HG02870 (cell line): ENCODE measurements around the gene ABCC3.

Source experiments
- ATAC-seq: cut with Tn5 transposase; IDR thresholded peaks from one replicate; pipeline ENCODE4 v1.9.1; 2021; ENCODE audit warnings: mild to moderate bottlenecking, moderate library complexity; ENCODE audit not compliant: unreplicated experiment

ABCC3 gene

DNA sequence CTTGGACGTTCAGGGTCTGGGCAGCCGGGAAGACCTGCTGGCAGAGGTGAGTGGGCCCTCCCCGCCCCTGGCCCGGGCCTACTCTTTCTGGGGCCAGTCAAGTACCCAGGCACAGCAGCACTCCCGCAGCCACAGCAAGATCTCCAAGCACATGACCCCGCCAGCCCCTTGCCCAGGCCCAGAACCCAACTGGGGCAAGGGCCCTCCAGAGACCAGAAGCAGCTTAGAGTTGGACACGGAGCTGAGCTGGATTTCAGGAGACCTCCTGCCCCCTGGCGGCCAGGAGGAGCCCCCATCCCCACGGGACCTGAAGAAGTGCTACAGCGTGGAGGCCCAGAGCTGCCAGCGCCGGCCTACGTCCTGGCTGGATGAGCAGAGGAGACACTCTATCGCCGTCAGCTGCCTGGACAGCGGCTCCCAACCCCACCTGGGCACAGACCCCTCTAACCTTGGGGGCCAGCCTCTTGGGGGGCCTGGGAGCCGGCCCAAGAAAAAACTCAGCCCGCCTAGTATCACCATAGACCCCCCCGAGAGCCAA is 8.6 kb upstream of the ABCC3 start:
- no peak for ATAC-seq

DNA sequence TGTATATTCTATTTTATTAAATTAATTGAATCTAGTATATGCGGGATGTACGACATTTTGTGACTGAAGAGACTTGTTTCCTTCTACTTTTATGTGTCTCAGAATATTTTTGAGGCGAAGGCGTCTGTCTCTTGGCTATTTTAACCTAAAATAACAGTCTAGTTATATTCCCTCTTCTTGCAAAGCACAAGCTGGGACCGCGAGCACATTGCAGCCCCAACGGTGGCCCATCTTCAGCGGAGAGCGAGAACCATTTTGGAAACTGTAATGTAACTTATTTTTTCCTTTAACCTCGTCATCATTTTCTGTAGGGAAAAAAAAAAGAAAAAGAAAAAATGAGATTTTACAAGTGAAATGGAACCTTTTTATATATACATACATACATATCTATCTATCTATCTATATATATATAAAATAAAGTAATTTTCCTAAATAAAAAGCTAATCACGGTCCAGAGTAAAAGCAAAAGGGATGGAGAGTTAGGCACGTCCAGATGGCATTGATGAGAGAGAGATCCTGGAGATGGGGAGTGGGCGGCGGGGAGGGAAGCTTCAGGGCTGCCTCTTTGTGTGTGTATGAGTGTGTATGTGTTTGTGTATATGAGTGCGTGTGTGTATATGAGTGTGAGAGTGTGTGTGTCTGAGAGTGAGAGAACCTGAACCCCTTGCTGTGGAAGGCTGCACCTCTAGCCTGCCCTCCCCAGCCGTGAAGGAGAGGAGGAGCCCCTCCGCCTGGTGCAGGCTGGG is 7.5 kb upstream of the ABCC3 start:
- no peak for ATAC-seq

DNA sequence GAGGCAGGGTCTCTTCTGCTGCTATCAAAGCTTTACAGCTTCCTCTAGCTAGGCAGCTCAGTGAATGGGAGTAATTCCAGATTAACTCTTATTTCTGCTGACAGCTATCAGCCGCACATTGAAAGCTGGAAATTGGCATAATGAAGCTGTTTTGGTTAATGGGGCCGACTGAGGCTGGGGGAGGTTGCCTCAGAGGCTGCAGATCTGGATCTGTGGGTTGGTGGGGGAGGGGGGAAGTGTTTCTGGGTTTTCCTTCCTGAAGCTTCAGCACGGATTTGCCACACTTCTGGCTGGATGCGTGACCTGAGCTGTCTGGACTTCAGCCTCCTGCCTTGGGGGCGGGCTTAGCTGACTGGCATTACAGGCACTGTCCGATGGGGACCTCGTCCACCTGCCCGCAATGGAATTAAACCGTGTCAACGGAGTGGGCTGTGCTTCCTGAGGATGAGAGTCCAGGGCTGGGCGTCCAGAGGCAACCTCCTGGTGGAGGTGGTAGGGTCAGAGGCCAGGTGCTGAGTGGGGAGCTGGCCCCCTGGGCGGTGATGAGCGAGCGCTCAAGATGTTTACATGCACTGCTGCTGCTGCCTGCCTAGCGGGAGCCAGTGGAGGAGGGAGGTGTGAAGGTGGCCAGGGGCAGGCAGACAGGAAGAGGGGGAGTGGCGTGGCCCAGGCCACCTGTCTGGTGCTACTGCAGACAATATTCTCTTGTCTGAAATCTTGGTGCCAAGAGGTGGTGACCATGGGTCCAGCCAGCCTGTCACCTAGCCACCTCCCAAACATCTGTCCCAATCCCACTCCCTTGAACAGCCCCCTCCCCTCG is 6.7 kb upstream of the ABCC3 start:
- ATAC-seq: no peak

DNA sequence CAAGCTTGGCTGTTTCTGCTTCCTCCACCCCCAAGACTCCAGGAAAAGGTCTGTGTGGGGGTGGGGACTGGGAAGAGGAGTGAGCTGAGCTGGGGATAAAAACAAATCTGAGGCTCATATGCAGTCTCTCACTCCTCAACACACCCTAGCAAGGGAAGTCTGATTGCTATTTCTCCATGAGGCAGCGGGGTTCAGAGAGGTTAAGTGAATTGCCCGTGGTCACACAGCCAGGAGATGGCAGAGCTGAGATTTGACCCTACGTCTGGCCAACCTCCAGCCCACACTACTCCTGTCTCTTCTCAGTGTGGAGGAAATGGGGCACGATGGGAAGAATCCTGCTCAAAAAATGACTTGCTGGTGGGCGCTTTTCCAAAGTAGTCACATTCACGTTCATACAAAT is 4.8 kb upstream of the ABCC3 start:
- ATAC-seq: no peak

DNA sequence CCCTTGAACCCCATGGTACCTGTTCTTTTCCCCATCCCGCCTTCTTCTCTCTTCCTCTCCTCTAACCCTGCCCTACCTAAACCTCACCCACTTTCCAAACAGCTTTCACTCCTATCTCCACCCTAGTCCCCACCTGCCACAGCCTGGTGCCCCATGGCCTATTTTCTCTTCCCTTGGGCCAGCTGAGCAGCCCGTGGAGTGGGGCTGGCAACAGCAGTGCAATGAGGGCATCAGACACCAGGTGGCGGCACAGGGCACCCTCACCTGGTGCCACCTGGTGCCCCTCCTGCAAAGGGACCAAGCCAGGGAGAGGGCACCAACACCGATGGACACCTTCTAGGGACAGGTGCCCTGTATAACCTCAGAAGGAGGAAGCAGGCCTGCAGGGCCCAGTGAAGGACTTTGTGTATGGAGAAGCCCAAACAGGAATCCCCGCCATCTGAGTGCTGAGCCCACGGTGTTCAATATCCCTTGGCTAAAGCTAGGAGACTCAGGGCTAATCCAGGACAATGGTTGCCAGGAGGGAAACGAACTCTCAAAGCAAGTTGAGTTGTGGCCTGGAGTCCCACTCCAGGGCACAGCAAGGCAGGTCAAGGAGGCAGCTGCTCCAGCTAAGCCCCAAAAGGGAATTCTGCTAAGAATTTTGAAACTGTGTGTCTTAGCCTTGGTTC is 4.0 kb upstream of the ABCC3 start:
- no peak for ATAC-seq

DNA sequence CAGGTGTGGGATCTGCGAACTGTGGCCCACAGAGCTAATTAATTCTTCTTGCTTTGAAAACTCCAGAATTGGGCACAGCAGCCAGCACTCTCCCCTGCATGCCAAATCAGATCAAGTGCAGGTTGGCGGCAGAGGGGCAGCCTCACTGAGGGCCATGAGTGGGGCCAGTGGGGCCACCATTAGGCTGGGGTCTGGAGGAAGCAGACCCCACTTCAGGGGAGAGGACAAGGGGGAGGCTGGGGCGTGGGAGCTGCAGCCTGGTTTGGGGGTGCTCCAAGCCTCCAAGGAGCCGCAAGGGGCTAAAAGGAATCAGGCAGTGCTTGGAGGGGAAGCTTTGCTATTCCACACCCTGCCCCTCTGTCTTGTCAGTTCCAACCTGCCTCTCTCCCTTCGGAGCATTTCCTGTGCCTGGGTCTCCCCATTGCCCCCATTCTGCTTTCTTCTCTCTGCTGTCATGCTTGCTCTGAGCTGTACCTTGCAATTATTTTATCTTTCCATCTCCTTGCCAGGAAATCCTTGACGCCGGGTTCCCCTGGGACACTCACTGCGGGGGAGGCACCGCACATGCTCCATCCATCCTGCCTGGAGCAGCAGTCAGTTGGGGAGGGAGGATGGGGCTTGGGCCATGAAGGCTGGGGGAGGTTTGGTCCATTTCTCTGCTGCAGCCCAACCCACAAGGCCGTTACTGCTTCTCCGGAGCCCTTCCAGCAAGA is 3.3 kb upstream of the ABCC3 start:
- ATAC-seq: no peak

DNA sequence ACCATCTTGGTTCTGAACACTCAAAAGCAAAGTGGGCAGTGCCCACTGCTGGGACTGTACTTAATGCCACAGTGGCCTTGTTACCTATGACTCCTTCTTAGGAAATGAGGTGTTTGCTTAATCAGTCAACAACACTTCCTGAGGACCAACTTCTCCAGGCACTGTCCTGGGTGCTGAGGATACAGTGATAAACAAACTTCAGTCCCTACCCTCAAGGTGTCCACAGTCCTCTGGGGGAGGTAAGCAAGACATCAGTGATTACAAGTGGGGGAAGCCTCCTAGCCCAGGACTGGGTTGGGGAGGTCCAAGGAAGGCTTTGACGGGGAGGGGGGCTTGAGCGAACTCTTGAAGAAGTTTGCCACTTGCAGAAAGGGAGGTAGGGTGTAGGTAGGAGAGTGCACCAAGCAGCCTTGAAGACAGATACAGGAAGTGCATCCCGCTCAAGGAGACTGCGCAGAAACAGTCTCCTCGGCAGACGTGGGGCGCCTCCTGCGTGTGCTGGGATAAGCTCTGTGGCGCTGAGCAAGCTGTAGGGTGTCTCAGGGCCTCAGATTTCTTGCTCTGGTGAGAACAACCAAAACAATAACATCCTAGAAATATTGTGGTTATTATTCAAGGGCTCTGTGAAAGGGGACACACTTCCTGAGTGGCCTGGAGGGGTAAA is 2.6 kb upstream of the ABCC3 start:
- no peak for ATAC-seq

DNA sequence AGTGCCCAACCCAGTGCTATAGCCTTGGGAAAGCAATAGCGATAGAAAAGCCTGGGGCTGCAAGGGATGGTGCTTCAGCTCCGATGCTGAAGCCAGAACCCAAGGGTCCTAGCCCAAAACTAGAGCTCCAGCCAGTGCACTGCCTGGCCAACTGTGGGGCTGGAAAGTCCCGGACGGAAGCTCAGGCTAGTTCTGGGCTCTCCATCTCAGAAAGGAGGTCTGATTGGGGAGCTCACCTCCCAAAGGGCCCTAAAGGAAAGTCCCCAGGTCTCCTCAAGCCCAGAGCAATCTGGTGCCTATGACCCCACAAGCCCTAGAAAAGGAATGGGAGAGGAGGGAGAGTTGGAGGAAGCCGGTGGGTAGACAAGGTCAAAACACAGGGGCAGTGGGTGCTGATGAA is 2.0 kb upstream of the ABCC3 start:
- ATAC-seq: no peak

DNA sequence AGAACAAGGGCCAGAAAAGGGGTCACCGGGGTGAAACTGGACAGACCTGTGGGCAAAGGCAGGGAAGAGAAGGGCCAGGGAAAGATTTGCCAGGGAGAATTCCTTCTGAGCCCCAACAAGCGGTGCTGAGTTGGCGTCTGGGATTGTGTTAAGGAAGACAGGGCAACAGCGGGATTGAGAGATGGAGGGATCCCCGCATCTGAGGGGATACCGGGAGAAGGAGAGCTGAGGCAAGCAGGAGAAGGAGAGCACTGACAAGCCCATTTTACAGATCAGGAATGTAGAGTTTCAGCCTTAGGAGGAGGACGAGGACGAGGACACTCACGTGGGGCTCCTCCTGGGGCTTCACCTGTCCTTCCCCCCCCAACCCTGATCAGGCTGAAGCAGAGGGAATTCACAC is 998 bp upstream of the ABCC3 start:
- no peak for ATAC-seq

DNA sequence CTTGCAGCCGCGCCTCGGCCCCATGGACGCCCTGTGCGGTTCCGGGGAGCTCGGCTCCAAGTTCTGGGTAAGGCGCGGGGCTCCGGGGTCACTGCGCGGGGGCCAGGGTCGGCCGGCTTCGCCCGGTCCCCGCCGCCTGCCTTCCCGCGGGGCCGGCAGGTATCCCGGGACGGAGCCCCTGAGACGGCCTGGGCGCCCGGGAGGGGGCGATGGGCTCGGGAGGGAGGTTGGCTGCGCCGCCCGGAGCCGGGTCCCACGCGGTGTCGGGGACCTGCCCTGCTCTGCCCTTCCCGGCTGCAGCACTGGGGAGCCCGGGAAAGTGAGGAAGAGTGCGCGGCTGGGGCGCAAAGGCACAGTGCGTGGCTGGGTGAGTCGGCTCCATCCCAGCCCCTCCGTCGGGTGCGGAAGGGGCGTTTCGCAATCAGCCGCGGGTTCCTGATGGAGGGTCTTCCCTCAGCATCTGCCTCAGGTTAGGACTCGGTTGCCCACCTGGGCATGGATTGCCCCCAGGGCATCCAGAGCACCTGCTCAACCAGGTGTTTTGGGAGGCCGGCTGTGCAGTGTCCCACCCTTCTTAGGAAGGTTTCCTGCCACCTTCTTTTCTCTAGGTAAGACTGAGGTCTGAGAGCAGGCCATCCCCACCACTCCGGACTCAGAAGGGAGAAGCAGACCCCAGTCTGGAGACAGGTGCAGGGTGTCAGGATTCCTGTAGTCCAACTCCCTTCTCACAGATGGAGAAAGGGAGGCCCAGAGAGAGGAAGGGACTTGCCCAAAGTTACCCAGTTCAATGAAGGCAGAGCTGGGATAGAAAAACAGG is 442 bp downstream of the ABCC3 start:
- no peak for ATAC-seq

DNA sequence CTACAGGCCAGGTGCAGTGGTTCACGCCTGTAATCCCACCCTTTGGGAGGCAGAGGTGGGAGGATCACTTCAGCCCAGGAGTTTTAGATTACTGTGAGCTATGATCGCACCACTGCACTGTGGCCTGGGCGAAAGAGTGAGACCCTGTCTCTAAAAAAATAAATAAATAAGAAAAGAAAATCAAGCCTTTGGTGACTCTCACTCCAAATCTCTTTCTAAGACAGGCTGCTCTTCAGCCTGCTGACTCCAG is 976 bp downstream of the ABCC3 start:
- ATAC-seq: no peak

DNA sequence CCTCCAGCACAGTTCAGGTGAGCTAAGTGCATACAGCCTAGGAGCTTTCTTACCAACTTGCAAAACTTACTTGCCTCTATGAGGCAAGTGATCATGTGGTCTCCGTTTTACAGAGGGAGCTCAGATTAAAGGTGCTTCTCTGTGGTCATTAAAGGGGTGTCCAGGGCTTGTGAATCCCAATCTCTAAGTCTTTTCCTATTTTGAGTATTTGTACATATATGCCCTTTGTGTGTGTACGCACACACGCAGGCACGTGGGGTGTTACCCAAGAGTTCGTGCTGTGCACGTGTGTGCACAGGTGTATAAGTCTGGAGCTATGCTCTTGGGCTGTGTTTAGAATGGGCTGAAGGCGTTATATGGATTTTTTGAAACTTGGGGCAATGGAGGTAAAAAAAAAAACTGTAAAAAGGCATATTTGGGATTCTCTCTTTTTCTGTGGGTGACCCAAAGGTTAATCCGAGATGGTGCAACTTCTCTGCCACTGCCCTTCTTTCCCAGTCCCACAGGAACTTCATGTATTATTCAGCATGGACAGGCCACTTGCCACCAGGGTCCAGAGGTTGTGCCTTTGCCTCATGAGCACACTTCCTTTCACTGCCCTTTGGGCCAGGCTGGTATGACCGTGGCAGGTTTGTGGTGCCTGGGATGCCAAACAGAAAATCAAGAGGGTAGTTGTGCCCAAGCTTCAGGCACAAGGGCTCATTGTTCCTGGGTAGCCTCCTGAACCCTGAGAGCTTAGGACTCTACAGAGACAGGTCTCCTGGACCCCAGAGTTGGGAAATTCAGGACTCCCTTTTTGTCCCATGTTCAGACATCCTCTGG is 1.5 kb downstream of the ABCC3 start:
- ATAC-seq: no peak

DNA sequence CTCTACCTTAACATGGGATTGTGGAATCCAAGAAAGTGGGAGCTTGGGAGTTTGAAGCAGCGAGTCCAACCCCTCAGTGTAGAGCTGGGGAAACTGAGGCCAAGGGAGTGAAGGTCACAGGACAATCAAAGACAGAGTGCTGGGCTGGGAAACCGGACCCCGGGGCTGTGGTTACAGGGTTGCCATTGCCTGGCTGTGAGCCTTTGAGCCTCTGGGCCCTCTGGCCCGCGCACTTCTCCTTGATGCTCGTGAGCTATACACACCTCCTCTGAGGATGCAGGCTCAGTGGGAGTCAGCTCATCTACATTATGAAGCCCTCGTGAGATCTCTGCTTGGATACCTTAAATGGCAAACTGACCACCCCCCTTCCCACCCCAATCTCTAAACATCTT is 2.1 kb downstream of the ABCC3 start:
- ATAC-seq: no peak

DNA sequence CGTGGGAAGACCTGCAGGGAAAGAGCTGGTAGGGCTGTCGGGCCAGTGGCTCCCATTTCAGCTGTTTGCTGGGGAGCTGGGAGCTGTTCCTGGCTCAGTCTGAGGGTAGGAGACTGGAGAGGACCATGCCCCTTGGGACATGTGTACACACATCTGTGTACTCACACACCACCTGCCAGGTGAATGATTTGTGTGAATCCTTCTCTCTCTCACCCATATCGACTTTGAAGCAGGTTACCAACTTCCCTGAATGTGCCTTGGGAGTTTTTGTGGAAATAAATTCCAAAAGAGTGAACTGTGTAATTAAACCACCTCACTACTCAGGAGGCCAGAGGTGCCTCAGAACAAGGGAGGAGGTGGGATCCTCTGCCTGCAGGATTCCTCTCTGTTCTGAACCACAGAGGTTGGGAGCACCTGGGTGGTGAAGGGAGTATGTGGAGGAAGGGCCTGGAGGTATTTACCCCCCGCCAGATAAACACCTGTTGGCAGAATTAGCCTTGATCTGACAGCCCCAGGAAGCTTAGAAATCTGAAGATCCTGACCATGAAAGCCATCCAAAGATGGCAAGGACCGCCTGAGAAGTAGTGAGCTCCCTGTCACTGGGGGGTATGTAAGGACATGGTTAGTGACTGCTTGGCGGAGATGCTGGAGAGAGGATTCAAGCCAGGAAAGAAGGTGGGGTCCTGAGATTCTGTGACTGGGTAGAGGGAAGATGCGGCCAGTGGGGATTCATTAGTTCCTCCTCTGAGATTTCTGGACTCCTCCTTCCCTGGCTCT is 3.3 kb downstream of the ABCC3 start:
- no peak for ATAC-seq

DNA sequence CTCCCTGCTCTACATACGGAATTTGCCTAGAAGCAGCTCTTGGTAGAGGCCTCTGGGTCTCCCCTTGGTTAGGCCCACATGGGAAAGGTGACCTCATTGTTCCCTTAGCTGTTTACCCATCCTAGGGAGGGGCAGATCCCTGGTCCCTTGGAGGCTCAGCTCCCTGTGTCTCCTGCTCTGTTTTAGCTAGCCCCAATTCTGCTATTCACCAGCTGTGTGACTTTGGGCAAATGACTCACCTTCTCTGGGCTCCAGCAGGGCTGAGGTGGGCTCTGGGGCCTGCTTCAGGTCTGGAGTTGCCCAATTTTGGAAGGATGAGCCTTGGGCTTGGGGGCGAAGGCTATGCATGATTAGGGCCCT is 3.9 kb downstream of the ABCC3 start:
- no peak for ATAC-seq

DNA sequence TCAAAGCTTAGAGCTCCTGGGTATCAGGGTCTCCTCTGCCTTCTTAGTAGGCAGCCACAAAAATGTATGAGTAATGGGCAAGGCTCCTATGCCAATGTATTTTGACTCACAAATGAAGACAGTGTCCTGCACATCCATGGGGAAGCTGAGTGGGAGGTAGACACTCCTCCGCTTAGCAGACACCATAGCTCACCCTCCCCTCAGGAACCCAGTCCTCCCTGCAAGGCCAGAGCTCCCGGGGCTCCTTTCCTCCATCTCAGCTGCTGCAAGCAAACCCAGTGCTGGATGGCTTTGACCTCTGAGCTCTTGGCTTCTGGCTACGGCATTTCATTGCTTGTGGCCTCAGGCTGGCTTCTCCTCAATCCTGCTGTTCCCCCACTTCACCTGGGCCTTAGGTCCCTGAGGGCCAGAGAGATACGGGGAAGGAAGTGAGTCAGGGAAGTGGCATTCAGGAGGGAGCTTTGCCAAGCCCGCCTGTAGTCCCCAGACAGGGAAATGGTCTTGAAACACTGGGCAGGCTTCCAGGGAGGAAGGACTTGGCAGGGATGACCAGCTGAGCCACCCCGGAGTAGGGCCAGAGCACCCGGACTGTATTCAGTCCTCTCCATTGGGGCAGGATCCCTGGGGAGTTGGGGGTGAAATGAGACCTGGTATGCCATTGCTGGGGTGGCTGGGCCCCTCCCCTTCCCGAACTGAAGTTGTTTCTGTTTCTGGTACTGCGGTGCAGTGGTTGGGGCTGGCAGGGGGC is 4.5 kb downstream of the ABCC3 start:
- no peak for ATAC-seq

DNA sequence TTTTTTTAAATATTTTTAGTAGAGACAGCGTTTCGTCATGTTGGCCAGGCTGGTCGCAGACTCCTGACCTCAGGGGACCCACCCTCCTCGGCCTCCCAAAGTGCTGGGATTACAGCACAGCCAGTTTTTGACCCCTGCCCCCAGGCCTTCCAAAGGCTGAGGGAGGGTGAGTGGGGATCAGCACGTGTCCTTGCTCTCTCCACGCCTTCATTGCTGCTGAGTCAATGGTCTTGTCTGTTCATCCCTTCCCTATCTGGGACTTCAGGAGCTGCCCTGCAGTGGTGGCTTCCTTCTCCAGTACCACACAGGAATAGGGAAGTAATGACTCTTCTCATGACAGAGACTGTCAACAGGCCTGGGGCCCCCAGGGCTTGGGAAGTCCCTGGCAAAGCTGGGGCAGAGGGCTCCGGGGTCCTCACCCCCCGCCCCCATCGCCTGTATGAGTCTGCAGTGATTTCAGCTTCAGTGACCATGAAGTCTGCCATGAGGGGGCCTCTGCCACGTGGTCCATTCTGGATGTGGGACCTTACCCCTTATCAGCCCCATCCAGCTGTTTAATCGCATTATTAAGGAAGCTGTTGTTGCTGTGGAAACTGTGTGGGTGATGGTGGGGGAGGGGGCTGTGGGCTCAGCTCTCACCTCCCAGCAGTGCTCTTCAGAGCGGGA is 6.1 kb downstream of the ABCC3 start:
- no peak for ATAC-seq
